IPS-20b (cell line): ENCODE measurements around the gene UBC.

Experiments used
- H3K27ac ChIP-seq: one replicate; pipeline ENCODE4 v1.5.1; 2013; ENCODE audit warnings: low read length
- H3K27me3 ChIP-seq: 2 replicates; pipeline ENCODE4 v1.6.1; 2013; ENCODE audit warnings: mild to moderate bottlenecking, low read length, inconsistent platforms; ENCODE audit not compliant: insufficient read depth
- H3K36me3 ChIP-seq: 2 replicates; pipeline ENCODE4 v1.6.1; 2013; ENCODE audit warnings: low read depth, mild to moderate bottlenecking, inconsistent platforms, low read length, moderate library complexity; ENCODE audit not compliant: insufficient read depth
- H3K4me1 ChIP-seq: 2 replicates; pipeline ENCODE4 v1.6.1; 2013; ENCODE audit warnings: mild to moderate bottlenecking, control low read depth, inconsistent platforms, low read length, moderate library complexity; ENCODE audit not compliant: insufficient read depth
- H3K4me3 ChIP-seq: 2 replicates; pipeline ENCODE4 v1.5.1; 2013; ENCODE audit warnings: mild to moderate bottlenecking, low read length, inconsistent platforms
- H3K9ac ChIP-seq: 2 replicates; pipeline ENCODE4 v1.6.1; 2013; ENCODE audit warnings: low read depth, mild to moderate bottlenecking, inconsistent platforms, low read length, moderate library complexity
- H3K9me3 ChIP-seq: 2 replicates; pipeline ENCODE4 v1.6.1; 2013; ENCODE audit warnings: mild to moderate bottlenecking, low read depth, low read length, inconsistent platforms; ENCODE audit not compliant: insufficient read depth

UBC gene

DNA sequence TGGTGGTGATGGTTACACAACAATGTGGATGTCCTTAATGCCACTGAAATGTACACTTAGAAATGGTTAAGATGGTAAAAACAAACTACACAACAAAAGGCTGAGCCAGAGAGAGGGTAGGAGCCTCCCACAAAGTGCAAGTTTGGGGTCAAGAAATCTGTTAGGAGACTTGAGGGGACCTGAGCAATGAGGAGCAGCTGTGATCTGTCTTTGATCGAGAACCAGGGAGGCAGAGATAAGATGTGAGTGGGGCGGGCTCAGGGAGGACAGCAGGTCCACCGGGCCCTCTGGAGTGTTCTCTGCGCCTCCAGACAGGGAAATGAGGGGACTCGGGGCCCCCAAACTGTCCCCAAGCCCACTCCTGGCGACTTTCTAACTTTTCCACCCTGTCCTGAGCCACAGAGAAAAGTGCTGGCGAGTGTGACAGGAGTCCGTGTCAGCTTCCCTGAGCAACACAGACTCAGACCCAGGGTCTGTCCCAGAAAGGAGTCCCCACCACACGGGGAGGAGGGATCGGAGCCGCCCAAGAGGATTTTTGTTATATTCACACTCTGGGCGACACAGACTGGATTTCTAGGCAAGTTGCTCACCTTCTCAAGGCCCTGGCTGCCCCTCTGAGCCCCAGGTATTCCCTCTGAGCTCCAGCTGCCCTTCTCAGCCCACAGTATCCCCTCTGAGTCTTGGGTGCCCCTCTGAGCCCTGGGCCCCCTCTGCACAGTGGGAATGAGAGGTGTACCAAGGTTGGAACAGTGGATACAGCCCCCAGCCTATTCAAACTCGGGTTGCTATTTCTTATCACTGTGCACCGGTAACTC is 39.3 kb downstream of the UBC start:
- H3K9ac ChIP-seq, result no peak overlapping the region
- H3K9me3 ChIP-seq, result no peaks in the 10 kb centered on the region
- no peak overlapping the region for H3K4me3 ChIP-seq
- H3K36me3 ChIP-seq, result no peaks in the 10 kb centered on the region
- H3K4me1 ChIP-seq, result 0 out of 2 replicates have a peak, but pooled peaks cover 3% of the 10 kb centered on the region
- no peak overlapping the region for H3K27ac ChIP-seq
- H3K27me3 ChIP-seq, result no peaks in the 10 kb centered on the region

DNA sequence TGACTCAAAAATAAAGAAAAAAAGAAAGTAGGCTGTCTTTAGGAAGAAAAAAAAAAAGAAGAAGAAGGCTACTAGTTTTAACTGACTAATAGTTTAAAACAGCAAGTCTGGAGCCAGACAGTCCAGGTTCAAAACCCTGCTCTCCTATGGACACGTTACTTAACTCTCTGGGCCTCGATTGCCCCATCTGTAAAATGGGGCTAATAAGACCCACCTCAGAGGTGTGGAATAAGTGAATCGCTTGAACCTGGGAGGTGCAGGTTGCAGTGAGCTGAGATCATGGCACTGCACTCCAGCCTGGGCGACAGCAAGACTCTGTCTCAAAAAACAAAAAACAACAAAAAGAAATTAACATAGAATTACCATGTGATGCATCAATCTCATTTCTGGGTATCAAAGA is 40.3 kb downstream of the UBC start:
- Histone ChIP-seq H3K9ac (no peak overlapping the region), H3K27ac (no peak overlapping the region), H3K9me3 (no peaks in the 10 kb centered on the region), H3K4me1 (0 out of 2 replicates have a peak, but pooled peaks cover 3% of the 10 kb centered on the region), H3K27me3 (no peaks in the 10 kb centered on the region), H3K36me3 (no peaks in the 10 kb centered on the region), H3K4me3 (no peak overlapping the region)

DNA sequence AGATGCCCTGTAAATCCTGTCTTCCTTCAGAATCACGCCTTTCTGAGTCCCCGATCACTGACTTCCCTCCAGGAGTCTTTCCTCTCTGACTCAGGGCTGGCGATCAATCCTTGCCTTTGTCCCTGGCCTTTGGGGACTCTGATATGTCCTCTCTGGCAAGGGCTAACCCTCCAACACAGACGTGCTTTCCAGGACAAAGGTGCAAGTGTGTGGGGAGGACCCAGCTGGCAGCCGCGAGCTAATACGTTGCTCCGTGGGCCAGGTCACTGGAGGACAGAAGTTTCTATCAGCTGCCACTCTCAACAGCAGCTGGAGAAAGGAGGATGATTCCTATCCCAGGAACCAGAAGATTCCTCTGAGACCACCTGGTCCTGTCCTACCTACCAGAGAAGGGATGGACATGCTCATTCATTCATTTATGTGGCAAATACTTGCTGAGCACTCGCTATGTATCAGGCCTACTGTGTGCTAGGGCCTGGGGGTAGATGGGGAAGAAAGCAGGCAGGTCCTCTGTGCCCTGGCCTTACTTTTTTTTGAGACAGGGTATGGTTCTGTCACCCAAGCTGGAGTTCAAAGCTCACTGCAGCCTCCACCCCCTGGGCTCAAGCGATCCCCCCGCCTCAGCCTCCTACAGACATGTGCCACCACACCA is 42.3 kb downstream of the UBC start:
- H3K9me3 ChIP-seq, result no peaks in the 10 kb centered on the region
- no peak overlapping the region for H3K9ac ChIP-seq
- H3K4me3 ChIP-seq, result no peak overlapping the region
- no peak overlapping the region for H3K27ac ChIP-seq
- H3K27me3 ChIP-seq, result no peaks in the 10 kb centered on the region
- H3K4me1 ChIP-seq, result 0 out of 2 replicates have a peak, but pooled peaks cover 3% of the 10 kb centered on the region
- no peaks in the 10 kb centered on the region for H3K36me3 ChIP-seq

DNA sequence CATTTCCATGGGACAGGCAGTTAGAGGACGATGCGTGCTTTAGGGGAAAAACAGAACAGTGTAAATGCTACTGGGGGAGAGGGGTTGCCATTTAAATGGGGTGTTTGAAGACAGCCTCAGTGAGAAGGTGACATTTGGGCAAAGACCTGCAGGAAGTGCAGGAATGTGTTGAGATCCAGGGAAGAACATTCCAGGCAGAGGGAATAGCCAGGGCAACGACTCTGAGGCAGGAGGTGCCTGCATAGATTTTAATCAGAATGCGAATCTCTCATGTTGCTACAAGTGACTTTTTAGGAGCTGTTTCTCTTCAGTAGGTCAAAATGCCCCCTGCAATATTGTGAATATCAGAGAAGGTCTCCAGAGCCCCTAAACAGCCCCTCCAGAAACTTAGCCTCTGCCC is 43.2 kb downstream of the UBC start:
- no peak overlapping the region for H3K4me3 ChIP-seq
- no peak overlapping the region for H3K27ac ChIP-seq
- H3K27me3 ChIP-seq, result no peaks in the 10 kb centered on the region
- H3K4me1 ChIP-seq, result 0 out of 2 replicates have a peak, but pooled peaks cover 3% of the 10 kb centered on the region
- no peaks in the 10 kb centered on the region for H3K36me3 ChIP-seq
- H3K9me3 ChIP-seq, result no peaks in the 10 kb centered on the region
- no peak overlapping the region for H3K9ac ChIP-seq

DNA sequence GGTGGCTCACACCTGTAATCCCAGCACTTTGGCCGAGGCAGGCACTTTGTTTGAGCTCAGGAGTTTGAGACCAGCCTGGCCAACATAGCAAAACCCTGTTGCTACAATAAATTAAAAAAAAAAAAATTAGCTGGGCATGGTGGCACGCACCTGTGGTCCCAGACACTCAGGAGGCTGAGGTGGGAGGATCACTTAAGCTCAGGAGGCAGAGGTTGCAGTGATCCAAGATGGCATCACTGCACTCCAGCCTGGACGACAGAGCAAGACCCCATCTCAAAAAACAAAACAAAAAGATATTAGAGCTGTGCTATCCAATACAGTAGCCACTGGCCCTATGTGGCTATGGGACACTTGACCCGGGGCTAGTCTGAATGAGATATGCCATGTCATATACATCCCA is 43.9 kb downstream of the UBC start:
- Histone ChIP-seq H3K36me3 (no peaks in the 10 kb centered on the region), H3K4me3 (no peak overlapping the region), H3K9ac (no peak overlapping the region), H3K9me3 (no peaks in the 10 kb centered on the region), H3K27me3 (no peaks in the 10 kb centered on the region), H3K4me1 (0 out of 2 replicates have a peak, but pooled peaks cover 3% of the 10 kb centered on the region), H3K27ac (no peak overlapping the region)

DNA sequence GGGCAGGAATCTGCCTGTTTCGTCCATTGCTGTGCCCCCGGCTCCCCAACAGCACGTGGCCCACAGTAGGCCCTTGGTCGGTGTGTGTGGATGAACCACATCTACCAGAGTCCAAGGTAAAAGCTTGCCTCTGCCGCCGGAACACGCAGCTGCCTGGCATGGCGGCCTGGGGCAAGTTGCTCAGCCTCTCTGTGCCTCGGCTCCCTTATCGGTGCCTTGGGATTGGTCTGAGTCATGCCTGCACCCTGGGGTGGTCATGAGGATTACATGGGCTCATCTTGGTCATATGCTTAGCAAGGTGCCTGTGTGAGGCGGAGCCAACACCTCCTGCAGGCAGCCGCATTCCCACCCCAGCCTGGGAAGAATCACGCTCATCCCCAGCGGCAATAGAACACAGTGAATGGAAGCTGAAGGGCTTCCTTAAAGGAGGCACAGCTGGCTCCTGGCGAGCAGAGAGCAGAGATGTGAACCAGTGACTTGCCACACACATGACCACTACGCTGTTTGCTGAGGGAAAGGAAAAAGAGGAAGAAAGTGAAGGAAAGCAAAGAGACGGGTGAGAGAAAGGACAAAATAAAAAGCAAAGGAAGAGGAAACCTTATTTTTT is 45.3 kb downstream of the UBC start:
- Histone ChIP-seq H3K36me3 (no peaks in the 10 kb centered on the region), H3K4me3 (no peak overlapping the region), H3K4me1 (peaks cover 3% of the 10 kb centered on the region; the same call in 1 of the 2 replicates), H3K27me3 (no peaks in the 10 kb centered on the region), H3K9ac (no peak overlapping the region), H3K27ac (no peak overlapping the region), H3K9me3 (no peaks in the 10 kb centered on the region)

DNA sequence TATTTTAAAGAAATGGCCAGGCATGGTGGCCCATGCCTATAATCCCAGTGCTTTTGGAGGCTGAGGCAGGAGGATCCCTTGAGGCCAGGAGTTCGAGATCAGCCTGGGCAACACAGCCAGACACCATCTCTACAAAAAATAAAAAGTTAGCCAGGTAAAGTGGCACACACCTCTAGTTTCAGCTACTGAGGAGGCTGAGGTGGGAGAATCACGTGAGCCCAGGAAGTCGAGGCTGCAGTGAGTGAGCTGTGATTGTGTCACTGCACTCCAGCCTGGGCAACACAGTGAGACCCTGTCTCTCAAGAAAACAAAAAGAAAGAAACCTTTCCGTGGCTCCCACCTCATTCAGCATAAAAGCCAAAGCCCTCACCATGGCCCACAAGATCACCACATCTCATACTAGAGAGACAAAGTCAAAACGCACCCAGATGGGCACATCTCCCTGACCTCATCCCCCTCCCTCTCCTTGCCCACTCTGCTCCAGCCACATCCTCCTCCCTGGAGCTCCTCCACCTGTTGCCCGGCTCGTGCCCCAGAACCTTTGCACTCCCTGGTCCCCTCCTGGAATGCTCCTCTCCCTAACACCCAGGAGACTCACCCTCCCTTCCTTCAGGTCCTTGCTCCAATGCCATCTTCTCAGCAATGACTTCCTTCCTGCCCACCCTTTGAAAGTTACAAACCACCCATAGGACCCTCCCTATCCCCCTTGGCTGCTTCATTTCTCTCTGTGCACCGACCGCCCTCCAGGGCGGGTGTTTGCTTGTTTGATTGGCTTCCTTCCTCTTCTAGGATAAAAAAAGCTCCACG is 46.0 kb downstream of the UBC start:
- Histone ChIP-seq H3K27me3 (no peaks in the 10 kb centered on the region), H3K9ac (no peak overlapping the region), H3K4me3 (no peak overlapping the region)

DNA sequence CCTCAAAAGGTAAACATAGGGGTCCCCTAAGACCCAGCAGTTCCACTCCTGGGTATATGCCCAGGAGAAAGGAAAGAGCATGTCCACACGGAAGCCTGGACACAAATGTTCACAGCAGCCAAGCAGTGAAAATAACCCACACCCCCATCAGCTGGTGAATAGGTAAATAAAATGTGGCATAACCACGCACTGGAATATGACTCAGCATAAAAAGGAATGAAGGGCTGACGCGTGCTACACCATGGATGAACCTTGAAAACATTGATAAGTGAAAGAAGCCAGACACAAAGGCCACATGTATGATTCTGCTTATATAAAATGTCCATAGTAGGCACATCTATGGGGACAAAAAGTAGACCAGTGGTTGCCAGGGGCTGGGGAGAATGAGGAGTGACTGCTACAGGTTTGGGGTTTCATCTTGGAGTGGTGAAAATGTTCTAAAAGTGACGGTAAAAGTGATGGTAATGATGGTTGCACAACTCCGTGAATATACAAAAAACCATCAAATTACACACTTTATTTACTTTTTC is 47.0 kb downstream of the UBC start:
- Histone ChIP-seq H3K4me1 (peaks cover 3% of the 10 kb centered on the region; the same call in 1 of the 2 replicates), H3K36me3 (no peaks in the 10 kb centered on the region), H3K27me3 (peaks cover 9% of the 10 kb centered on the region), H3K9me3 (no peaks in the 10 kb centered on the region), H3K4me3 (no peak overlapping the region), H3K9ac (no peak overlapping the region), H3K27ac (no peak overlapping the region)

More for the DNA sequence above, 46.0 kb downstream of the UBC start:
- Histone ChIP-seq H3K36me3 (no peaks in the 10 kb centered on the region), H3K4me1 (peaks cover 3% of the 10 kb centered on the region; the same call in 1 of the 2 replicates), H3K27ac (no peak overlapping the region), H3K9me3 (no peaks in the 10 kb centered on the region)

DNA sequence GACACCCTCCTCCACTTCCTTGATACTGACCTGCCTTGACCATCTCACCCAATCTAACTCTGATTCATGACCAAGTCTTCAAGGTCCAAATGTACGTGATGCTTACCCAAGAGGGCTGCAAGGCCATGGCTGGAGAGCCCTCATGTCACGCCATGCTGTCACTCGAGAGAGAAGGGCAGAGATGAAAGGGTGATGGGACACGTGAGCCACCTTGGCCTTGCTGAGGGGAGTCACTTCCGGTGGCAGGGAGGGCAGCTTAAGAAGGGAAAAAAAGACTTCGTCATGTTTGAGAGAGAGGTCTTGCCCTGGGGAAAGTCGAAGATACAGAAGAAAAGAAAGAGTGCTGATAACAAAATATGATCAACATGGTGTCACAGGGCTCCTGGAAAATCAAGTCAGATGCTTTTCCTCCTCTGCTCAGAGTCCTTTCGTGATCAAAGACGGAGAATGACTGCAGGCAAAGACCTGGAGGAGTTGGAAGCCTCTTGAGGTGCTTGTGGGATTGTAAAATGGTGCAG is 47.5 kb downstream of the UBC start:
- no peaks in the 10 kb centered on the region for H3K9me3 ChIP-seq
- peaks cover 3% of the 10 kb centered on the region; the same call in 1 of the 2 replicates for H3K4me1 ChIP-seq
- H3K27ac ChIP-seq, result no peak overlapping the region
- no peaks in the 10 kb centered on the region for H3K36me3 ChIP-seq
- H3K9ac ChIP-seq, result no peak overlapping the region
- peaks cover 9% of the 10 kb centered on the region for H3K27me3 ChIP-seq
- H3K4me3 ChIP-seq, result no peak overlapping the region

DNA sequence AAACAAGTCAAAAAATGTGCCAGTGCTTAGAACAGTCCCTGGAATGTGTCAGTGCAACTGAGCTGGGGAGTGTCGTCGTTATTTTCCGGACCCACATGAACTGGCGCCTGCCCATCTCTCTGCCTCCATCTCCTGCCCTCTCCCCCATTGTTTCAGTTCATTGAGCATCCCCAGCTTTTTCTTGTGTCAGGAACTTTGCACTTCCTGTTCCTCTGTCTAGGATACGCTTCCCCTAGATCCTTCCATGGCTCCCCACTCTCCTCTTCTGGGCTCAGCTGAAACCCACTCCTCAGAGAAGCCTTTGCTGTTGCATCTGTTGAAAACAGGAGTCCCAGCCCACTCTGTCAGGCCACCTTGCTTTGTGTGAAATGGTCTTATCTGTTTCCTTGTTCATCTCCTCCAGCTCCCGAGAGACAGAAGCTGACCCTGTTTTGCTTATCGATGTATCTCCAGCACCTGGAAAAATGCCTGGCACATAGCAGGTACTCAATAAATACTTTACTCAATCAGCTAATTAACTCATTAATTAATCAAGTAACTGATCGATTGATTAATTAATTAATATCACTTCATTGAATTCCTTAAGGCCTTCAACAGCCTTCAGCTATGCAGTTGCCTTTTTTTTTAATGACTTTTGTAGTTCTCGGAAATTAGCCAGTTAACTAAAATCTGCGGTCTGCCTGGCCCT is 48.1 kb downstream of the UBC start:
- H3K27me3 ChIP-seq, result peaks cover 9% of the 10 kb centered on the region
- no peaks in the 10 kb centered on the region for H3K9me3 ChIP-seq
- H3K4me1 ChIP-seq, result peaks cover 2% of the 10 kb centered on the region; the same call in 1 of the 2 replicates
- H3K36me3 ChIP-seq, result no peaks in the 10 kb centered on the region
- no peak overlapping the region for H3K9ac ChIP-seq
- no peak overlapping the region for H3K4me3 ChIP-seq
- no peak overlapping the region for H3K27ac ChIP-seq
